HepG2 (cell line): ENCODE measurements around the gene INHA. TPM values are rescaled to one million over a fixed set of nuclear protein-coding genes. Genes with fewer than 3 reads are reported as not detected.
A peak's percentile ranks its signal among the peaks of the same experiment; 100 is the strongest.

Source experiments
- IRF1 ChIP-seq: sonication (generic); formaldehyde crosslinking; IDR thresholded peaks from 2 replicates; pipeline ENCODE4 v1.4.0; 2020; ENCODE audit warnings: low read depth, mild to moderate bottlenecking, missing genetic modification reagents
- KDM5A ChIP-seq: fragments of 200-600 bp; sonication (generic); IDR thresholded peaks from 2 replicates; pipeline ENCODE4 v1.7.0; 2018; ENCODE audit warnings: antibody characterized with exemption, mild to moderate bottlenecking, low read length, borderline replicate concordance
- LCORL ChIP-seq, 2 experiments: fragments of 450-650 bp in 1 of 2; sonication (generic) in 1 of 2; formaldehyde crosslinking in 1 of 2; IDR thresholded peaks; 2 replicates each; pipeline versions ENCODE4 v1.5.0 to v1.6.1; 2017 to 2020; ENCODE audit warnings: antibody characterized with exemption in 1 of 2, missing genetic modification reagents in 1 of 2
- NCOA1 ChIP-seq: sonication (generic); formaldehyde crosslinking; IDR thresholded peaks from 2 replicates; pipeline ENCODE4 v1.9.0; 2021; ENCODE audit warnings: missing genetic modification reagents
- NCOR1 ChIP-seq: fragments of 200-600 bp; sonication (generic); IDR thresholded peaks from 2 replicates; pipeline ENCODE4 v1.7.0; 2017; ENCODE audit warnings: antibody characterized with exemption, low read length, borderline replicate concordance
- NR2F6 ChIP-seq, 2 experiments: IDR thresholded peaks; 2 replicates each; pipeline ENCODE4 v1.6.1; 2016; ENCODE audit warnings: antibody characterized with exemption in 1 of 2, mild to moderate bottlenecking in 1 of 2
- PCBP2 ChIP-seq: fragments of 200-400 bp; formaldehyde crosslinking; optimal IDR thresholded peaks from 2 replicates; pipeline ENCODE3; 2018; ENCODE audit warnings: low read length, low read depth; ENCODE audit not compliant: poor library complexity, severe bottlenecking
- PHF20 ChIP-seq: sonication (generic); formaldehyde crosslinking; IDR thresholded peaks from 2 replicates; pipeline ENCODE4 v1.5.0; 2020; ENCODE audit warnings: mild to moderate bottlenecking, missing genetic modification reagents
- PLSCR1 ChIP-seq: sonication (generic); formaldehyde crosslinking; IDR thresholded peaks from 2 replicates; pipeline ENCODE4 v1.5.0; 2020; ENCODE audit warnings: missing genetic modification reagents, mild to moderate bottlenecking, borderline replicate concordance
- RFXAP ChIP-seq: sonication (generic); formaldehyde crosslinking; IDR thresholded peaks from 2 replicates; pipeline ENCODE4 v1.4.0; 2020; ENCODE audit warnings: missing genetic modification reagents, borderline replicate concordance
- ZNF224 ChIP-seq: sonication (generic); formaldehyde crosslinking; IDR thresholded peaks from 2 replicates; pipeline ENCODE4 v1.5.0; 2020; ENCODE audit warnings: mild to moderate bottlenecking, missing genetic modification reagents
- ZNF33A ChIP-seq: sonication (generic); formaldehyde crosslinking; IDR thresholded peaks from 2 replicates; pipeline ENCODE4 v1.5.1; 2020; ENCODE audit warnings: missing genetic modification reagents, mild to moderate bottlenecking, moderate library complexity, borderline replicate concordance
- ZNF343 ChIP-seq: sonication (generic); formaldehyde crosslinking; IDR thresholded peaks from 2 replicates; pipeline ENCODE4 v1.4.0; 2020; ENCODE audit warnings: mild to moderate bottlenecking, missing genetic modification reagents
- ZNF501 ChIP-seq: sonication (generic); formaldehyde crosslinking; IDR thresholded peaks from 2 replicates; pipeline ENCODE4 v1.5.1; 2020; ENCODE audit warnings: mild to moderate bottlenecking, moderate library complexity, missing genetic modification reagents
- ZNF713 ChIP-seq: sonication (generic); formaldehyde crosslinking; IDR thresholded peaks from 2 replicates; pipeline ENCODE4 v1.4.0; 2020; ENCODE audit warnings: mild to moderate bottlenecking, missing genetic modification reagents
- ZNF792 ChIP-seq: IDR thresholded peaks from 2 replicates; pipeline ENCODE4 v1.6.1; 2016
- ZNF800 ChIP-seq: sonication (generic); formaldehyde crosslinking; IDR thresholded peaks from 2 replicates; pipeline ENCODE4 v1.4.0; 2020; ENCODE audit warnings: missing genetic modification reagents
- polyA plus RNA-seq, 8 experiments: library from polyadenylated mRNA; depleted of rRNA in 3 of 8; stranded (reverse) in 7 of 8; unstranded in 1 of 8; fragments of >200 nt; fragmentation: Illumina TruSeq in 4 of 8; extraction: Trizol in 4 of 8; gene quantifications; 2 replicates each; pipeline versions ENCODE4 v1.2.1 to v1.2.3, GENCODE V29; 2011 to 2016; ENCODE audit warnings: low read depth in 4 of 8, missing spikeins in 1 of 8, mixed read lengths in 1 of 8; ENCODE audit not compliant: insufficient read depth in 1 of 8
- total RNA-seq, 5 experiments: library from RNA; depleted of rRNA; stranded (reverse); fragments of >200 nt; fragmentation: Illumina TruSeq; extraction: Trizol; gene quantifications; 2 replicates each; pipeline ENCODE4 v1.2.3, GENCODE V29; 2016; ENCODE audit warnings: low read depth in 1 of 5
- TF ChIP-seq, protein P1 (sequence below): sonication (generic); formaldehyde crosslinking; IDR thresholded peaks from 2 replicates; pipeline ENCODE4 v1.4.0; 2020; ENCODE audit warnings: missing genetic modification reagents
- TF ChIP-seq, protein P2 (sequence below): sonication (generic); formaldehyde crosslinking; IDR thresholded peaks from 2 replicates; pipeline ENCODE4 v1.4.0; 2020; ENCODE audit warnings: missing genetic modification reagents, borderline replicate concordance

INHA gene
- total and polyA plus RNA-seq, 2 of the 13 experiments (the other 11 are each of a cell fraction or from before 2014, with no cell fraction given): 4.1 to 15.2 TPM

- TF ChIP-seq IRF1 (CRISPR knock-in tag): no peak
- TF ChIP-seq PLSCR1: no peak
- no peak for TF ChIP-seq NCOR1
- TF ChIP-seq, protein P1, sequence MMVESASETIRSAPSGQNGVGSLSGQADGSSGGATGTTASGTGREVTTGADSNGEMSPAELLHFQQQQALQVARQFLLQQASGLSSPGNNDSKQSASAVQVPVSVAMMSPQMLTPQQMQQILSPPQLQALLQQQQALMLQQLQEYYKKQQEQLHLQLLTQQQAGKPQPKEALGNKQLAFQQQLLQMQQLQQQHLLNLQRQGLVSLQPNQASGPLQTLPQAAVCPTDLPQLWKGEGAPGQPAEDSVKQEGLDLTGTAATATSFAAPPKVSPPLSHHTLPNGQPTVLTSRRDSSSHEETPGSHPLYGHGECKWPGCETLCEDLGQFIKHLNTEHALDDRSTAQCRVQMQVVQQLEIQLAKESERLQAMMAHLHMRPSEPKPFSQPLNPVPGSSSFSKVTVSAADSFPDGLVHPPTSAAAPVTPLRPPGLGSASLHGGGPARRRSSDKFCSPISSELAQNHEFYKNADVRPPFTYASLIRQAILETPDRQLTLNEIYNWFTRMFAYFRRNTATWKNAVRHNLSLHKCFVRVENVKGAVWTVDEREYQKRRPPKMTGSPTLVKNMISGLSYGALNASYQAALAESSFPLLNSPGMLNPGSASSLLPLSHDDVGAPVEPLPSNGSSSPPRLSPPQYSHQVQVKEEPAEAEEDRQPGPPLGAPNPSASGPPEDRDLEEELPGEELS: no peak
- TF ChIP-seq ZNF224 (CRISPR knock-in tag): no peak
- peak; percentile 64; the same call in 1 of the 2 replicates for TF ChIP-seq KDM5A
- no peak for TF ChIP-seq PCBP2
- TF ChIP-seq LCORL (IDR thresholded peaks at IDR 0.05): no peak
- TF ChIP-seq LCORL (CRISPR knock-in tag; IDR thresholded peaks at IDR 0.05): peak; percentile 18; the same call in 1 of the 2 replicates
- TF ChIP-seq NCOA1 (CRISPR knock-in tag): no peak
- peak; percentile 76; the same call in 1 of the 2 replicates for TF ChIP-seq ZNF501 (CRISPR knock-in tag)
- TF ChIP-seq NR2F6 (IDR thresholded peaks at IDR 0.05): no peak
- peak; percentile 15; the same call in 1 of the 2 replicates for TF ChIP-seq NR2F6 (CRISPR knock-in tag; IDR thresholded peaks at IDR 0.05)
- no peak for TF ChIP-seq ZNF33A (CRISPR knock-in tag)
- TF ChIP-seq ZNF343: no peak
- 0 out of 2 replicates have a peak, but pooled peaks have one; percentile 2 for TF ChIP-seq RFXAP (CRISPR knock-in tag)
- TF ChIP-seq, protein P2, sequence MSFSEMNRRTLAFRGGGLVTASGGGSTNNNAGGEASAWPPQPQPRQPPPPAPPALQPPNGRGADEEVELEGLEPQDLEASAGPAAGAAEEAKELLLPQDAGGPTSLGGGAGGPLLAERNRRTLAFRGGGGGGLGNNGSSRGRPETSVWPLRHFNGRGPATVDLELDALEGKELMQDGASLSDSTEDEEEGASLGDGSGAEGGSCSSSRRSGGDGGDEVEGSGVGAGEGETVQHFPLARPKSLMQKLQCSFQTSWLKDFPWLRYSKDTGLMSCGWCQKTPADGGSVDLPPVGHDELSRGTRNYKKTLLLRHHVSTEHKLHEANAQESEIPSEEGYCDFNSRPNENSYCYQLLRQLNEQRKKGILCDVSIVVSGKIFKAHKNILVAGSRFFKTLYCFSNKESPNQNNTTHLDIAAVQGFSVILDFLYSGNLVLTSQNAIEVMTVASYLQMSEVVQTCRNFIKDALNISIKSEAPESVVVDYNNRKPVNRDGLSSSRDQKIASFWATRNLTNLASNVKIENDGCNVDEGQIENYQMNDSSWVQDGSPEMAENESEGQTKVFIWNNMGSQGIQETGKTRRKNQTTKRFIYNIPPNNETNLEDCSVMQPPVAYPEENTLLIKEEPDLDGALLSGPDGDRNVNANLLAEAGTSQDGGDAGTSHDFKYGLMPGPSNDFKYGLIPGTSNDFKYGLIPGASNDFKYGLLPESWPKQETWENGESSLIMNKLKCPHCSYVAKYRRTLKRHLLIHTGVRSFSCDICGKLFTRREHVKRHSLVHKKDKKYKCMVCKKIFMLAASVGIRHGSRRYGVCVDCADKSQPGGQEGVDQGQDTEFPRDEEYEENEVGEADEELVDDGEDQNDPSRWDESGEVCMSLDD (CRISPR knock-in tag): no peak; the same call in 1 of the 2 replicates
- TF ChIP-seq ZNF713 (CRISPR knock-in tag): no peak; the same call in 1 of the 2 replicates
- no peak for TF ChIP-seq ZNF792
- TF ChIP-seq PHF20: 0 out of 2 replicates have a peak, but pooled peaks have one; percentile 6
- peak; percentile 16; the same call in 1 of the 2 replicates for TF ChIP-seq ZNF800 (CRISPR knock-in tag)
Measured at GRCh38 chr2:219551441-219552381, 20.4 kb upstream of the INHA start (continued).
